ENCODE measurements around the gene ZNF276.
A peak's percentile ranks its signal among the peaks of the same experiment; 100 is the strongest.
"Not testable (repeated sequence)": the region's sequence is repeated elsewhere in the genome, so short reads cannot be mapped to it uniquely, and the experiment has no call there.

Gene ZNF276

GRCh38 chr16:89695875-89696669 lies 25.3 kb upstream of the ZNF276 start:
- no peak for DNase-seq

- peak in 1 of 2 donors; percentile 32 for DNase-seq
Observed at GRCh38 chr16:89696670-89697128, 24.6 kb upstream of the ZNF276 start.

GRCh38 chr16:89697161-89697615 lies 24.1 kb upstream of the ZNF276 start:
- DNase-seq, result no peak

GRCh38 chr16:89697616-89698331 lies 23.6 kb upstream of the ZNF276 start:
- no peak for DNase-seq

- DNase-seq, result not testable (repeated sequence)
Observed at GRCh38 chr16:89698717-89699116, 22.6 kb upstream of the ZNF276 start.

- DNase-seq, result not testable (repeated sequence)
Observed at GRCh38 chr16:89699629-89700099, 21.7 kb upstream of the ZNF276 start.

GRCh38 chr16:89700100-89700648 lies 21.2 kb upstream of the ZNF276 start:
- DNase-seq, result peak; percentile 97 to 99

GRCh38 chr16:89700649-89701424 lies 20.5 kb upstream of the ZNF276 start:
- peak; percentile 44 to 53 for DNase-seq

GRCh38 chr16:89701425-89702406 lies 19.6 kb upstream of the ZNF276 start, which contains the start of gene SPATA2L:
Gene SPATA2L (minus strand): TSS chr16:89701705. CDS start chr16:89701232, 473 bp downstream.
- DNase-seq, result peak; percentile 96 to 98

- DNase-seq, result no peak
Observed at GRCh38 chr16:89704281-89704680, 17.1 kb upstream of the ZNF276 start.

- DNase-seq, result no peak
Observed at GRCh38 chr16:89705006-89705405, 16.3 kb upstream of the ZNF276 start.

- no peak for DNase-seq
Observed at GRCh38 chr16:89706518-89707260, 14.6 kb upstream of the ZNF276 start.

- DNase-seq, result no peak
Observed at GRCh38 chr16:89707695-89708094, 13.6 kb upstream of the ZNF276 start.

GRCh38 chr16:89708481-89708931 lies 12.8 kb upstream of the ZNF276 start:
- DNase-seq, result no peak

- DNase-seq, result no peak
Observed at GRCh38 chr16:89709166-89709565, 12.2 kb upstream of the ZNF276 start.

GRCh38 chr16:89709716-89710432 lies 11.5 kb upstream of the ZNF276 start:
- no peak for DNase-seq

GRCh38 chr16:89710709-89711564 lies 10.4 kb upstream of the ZNF276 start:
- no peak for DNase-seq

- DNase-seq, result peak; percentile 80 to 87
Observed at GRCh38 chr16:89711601-89712273, 9.6 kb upstream of the ZNF276 start.
